ENCODE data around the gene ARHGEF5.
"Not testable (repeated sequence)": the region's sequence is repeated elsewhere in the genome, so short reads cannot be mapped to it uniquely, and the experiment has no call there.

DNA sequence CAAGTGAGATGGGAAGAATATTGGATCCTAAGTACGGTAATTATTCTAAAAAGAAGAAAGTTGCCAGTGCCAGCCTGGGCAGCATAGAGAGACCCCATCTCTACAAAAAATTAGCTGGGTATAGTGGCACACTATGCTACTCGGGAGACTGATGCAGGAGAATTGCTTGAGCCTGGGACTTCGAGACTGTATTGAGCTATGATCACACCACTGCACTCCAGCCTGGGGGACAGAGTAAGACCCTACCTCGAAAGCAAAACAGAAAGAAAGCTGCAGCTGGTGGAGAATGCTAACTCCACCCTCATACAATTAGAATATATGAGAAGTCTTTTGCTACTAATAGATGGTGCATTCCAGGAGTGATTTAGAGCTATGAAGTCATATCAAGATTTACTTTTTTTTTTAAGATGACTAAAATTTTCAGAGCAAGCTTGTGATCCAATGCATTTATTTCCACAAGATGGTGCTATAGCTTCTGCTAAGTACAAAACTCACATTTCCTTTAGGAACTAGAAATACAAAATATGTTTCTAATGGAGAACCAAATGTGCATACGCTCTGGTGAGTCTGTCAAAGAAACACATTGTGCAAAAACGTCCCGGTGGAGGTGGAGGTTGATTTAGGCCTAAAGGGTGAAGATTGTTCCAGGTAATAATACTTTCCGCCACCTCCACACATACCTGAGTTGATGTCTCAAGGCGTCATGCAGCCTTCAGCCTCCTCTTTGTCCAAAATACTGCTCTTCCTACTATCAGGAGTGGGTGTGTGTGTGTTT is 23.8 kb upstream of the ARHGEF5 start:
- TF ChIP-seq, protein P1, sequence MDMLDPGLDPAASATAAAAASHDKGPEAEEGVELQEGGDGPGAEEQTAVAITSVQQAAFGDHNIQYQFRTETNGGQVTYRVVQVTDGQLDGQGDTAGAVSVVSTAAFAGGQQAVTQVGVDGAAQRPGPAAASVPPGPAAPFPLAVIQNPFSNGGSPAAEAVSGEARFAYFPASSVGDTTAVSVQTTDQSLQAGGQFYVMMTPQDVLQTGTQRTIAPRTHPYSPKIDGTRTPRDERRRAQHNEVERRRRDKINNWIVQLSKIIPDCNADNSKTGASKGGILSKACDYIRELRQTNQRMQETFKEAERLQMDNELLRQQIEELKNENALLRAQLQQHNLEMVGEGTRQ (IDR thresholded peaks at IDR 0.05; ENCODE audit: low read depth, low read length): not testable (repeated sequence)
- TF ChIP-seq, protein P2, sequence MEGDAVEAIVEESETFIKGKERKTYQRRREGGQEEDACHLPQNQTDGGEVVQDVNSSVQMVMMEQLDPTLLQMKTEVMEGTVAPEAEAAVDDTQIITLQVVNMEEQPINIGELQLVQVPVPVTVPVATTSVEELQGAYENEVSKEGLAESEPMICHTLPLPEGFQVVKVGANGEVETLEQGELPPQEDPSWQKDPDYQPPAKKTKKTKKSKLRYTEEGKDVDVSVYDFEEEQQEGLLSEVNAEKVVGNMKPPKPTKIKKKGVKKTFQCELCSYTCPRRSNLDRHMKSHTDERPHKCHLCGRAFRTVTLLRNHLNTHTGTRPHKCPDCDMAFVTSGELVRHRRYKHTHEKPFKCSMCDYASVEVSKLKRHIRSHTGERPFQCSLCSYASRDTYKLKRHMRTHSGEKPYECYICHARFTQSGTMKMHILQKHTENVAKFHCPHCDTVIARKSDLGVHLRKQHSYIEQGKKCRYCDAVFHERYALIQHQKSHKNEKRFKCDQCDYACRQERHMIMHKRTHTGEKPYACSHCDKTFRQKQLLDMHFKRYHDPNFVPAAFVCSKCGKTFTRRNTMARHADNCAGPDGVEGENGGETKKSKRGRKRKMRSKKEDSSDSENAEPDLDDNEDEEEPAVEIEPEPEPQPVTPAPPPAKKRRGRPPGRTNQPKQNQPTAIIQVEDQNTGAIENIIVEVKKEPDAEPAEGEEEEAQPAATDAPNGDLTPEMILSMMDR (conservative IDR thresholded peaks at IDR 0.05; ENCODE audit: low read depth, low read length): not testable (repeated sequence)
- TF ChIP-seq RFX5 (IDR thresholded peaks at IDR 0.05; ENCODE audit: low read depth, low read length); POLR2A (IDR thresholded peaks at IDR 0.05; ENCODE audit: low read depth, low read length); BHLHE40 (IDR thresholded peaks at IDR 0.05; ENCODE audit: low read depth, low read length); CEBPB (IDR thresholded peaks at IDR 0.05; ENCODE audit: low read depth, low read length); MXI1 (IDR thresholded peaks at IDR 0.05; ENCODE audit: borderline replicate concordance, low read depth, low read length); RAD21 (IDR thresholded peaks at IDR 0.05; ENCODE audit: low read length); RCOR1 (IDR thresholded peaks at IDR 0.05; ENCODE audit: insufficient replicate concordance, low read length); MAZ (IDR thresholded peaks at IDR 0.05; ENCODE audit: borderline replicate concordance, low read depth, low read length): not testable (repeated sequence)
- TF ChIP-seq, protein P3, sequence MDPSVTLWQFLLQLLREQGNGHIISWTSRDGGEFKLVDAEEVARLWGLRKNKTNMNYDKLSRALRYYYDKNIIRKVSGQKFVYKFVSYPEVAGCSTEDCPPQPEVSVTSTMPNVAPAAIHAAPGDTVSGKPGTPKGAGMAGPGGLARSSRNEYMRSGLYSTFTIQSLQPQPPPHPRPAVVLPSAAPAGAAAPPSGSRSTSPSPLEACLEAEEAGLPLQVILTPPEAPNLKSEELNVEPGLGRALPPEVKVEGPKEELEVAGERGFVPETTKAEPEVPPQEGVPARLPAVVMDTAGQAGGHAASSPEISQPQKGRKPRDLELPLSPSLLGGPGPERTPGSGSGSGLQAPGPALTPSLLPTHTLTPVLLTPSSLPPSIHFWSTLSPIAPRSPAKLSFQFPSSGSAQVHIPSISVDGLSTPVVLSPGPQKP (IDR thresholded peaks at IDR 0.05; ENCODE audit: borderline replicate concordance, low read depth, low read length): not testable (repeated sequence)

Measured in IMR-90 (cell line).